NOMO-1 treated with DMSO at 0.1 percent for 48 hours (cell line): ENCODE data around the gene MRPL55.

ENCODE experiments used
- DNase-seq: peaks from one replicate; lab custom pipeline; 2025; ENCODE audit not compliant: unreplicated experiment; lab: John Stamatoyannopoulos, UW

MRPL55 gene

DNA sequence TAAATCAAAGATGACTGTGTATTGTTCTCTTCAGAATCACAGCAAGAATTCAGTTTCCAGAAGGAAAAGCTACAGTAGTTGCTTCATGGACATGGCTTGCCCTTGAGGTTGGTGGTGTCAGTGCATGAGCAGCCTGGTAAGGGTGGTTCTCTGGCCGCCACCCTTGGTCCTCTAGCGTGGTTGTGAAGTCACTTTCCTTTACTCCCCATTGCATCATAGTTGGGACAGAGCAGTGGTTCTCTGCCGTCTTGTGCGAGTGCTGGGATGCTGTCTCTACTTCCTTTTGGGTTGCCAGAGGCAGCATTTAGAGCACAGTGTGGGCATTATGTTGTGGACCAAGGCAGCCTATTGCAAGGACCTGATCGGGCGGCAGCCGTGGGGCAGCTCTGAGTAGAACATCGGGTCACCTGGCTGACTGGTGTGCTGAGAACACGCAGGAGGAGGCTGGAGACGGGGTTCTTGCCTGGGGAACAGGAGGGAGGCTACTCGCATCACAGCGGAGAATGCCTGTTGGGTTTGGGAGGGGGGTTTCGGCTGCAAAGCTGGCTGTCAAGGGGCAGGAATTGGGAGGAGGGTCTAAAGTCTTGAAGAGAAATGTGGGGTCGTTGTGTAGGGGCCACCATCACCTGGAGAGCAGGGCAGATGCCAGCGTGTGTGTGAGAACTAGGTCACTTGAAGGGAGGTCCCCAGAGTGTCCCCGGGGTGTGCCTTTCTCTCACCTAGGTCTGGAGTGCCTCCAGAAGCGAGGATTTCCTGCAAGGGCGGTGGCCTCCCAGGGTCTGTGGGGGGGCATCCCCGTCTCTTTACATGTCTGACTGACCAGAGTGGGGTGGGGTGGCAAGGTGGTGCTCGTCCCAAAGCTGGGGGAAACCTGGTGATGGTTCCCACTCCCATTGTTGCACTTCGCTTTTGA lies 20.3 kb downstream of the MRPL55 start:
- DNase-seq, result peak; percentile 74

DNA sequence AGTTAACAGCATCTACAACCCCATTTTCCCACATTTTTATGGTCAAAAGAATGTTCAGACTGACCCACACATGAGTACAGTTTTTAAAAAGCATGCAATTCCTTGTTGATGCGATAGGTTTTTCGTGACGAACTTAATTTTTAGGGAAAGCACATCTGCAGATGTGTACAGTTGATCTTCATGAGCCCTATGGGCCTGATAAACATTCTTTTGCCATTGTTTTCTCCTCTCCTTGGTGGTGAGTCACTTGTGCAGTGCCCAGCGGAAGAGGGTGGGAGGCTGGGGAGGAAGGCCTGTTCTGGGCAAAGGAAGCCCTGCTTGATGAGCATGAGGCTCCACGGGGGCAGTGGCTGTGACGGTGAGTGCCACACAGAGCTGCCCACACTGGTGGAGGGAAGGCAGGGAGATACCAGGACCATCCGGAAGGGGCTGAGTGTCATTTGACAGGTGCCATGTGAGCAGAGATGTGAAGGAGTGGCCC lies 21.3 kb downstream of the MRPL55 start:
- no peak for DNase-seq

DNA sequence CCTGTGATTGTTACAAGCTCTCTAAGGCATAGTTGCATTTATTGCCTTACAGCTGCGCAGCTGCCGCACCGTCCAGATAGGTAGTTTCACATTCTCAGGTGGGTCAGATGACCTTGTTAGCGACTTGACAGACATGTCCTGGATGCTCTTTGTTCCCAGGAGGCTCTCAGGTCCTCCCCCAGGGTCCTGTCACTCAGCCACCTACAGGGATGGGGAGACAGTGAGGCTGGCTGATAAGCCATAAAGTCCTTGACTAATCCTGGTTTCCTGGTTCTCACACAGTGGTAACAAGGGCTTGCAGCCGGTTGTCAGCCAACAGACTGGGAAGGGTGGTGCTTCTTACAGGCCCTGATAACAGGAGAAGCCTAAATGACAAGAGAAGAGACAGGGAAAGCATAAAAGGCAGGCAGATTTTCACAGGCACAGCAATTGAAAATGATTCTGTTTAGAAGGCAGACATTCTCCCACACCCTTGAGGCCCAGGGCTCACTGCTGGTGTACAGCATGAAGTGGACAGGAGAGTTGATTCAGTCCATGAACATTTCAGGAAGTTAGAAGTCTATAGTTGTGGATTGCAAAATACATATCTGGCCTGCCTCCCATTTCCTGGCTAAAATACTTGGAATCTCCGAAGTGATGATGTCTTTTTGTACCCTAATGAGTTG lies 23.7 kb downstream of the MRPL55 start:
- no peak for DNase-seq

DNA sequence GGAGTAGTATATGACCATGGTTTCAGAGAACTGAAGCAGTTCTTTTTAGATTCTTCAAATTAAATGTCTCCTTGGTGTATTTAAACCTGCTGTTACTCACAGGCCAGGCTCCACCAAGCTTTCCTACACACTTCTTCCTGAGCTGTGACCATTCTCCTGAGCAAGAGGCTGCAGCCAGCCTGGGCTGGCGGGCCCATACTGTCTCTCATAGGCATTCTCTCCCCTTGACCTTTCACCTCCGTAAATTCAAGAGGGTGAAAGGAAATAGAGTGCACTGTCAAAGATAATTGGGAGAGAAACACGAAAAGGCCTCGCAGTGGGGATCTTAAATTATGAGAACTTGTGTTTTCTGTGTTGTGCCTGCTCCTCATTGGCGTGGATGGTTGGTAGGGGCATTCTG lies 24.3 kb downstream of the MRPL55 start:
- DNase-seq, result no peak

DNA sequence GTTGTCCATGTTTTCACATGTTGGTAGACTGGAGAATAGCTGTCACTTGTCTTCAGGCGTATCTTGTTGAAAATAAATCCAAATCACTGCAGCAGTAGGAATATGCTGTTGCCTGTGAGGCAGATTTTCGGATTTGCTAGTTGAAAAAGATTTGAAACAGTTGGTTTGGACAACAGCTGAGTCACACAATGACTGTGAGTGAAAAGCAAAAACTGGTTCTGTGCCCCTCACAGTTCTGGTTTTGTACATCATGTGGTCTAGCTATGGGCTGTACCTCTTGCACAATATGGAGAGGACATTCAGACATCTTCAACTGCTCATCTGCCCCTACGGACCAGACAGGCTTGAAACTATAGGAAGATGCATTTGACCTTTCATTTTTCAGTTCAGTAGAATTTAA lies 24.8 kb downstream of the MRPL55 start:
- DNase-seq, result peak; percentile 71

DNA sequence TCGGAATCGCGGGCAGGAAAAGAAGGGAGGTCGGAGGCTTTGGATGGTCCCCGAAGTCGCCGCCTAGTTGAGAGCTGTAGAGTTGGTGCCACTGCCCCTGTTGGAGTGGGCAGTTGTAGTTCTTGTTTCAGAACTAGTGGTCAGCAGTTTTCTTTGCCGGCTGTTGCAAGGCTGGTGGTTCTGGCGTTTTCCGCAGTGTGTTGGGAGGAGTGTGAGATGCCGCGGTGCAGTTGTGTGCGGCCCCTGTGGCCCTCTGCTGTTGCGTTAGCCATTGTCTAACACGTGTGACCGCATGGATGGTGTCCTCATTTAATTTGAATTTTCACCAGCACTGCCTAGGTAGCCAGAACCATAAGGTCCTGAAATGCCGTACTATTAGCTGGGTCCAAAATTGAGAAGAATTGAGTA lies 25.2 kb downstream of the MRPL55 start:
- no peak for DNase-seq

DNA sequence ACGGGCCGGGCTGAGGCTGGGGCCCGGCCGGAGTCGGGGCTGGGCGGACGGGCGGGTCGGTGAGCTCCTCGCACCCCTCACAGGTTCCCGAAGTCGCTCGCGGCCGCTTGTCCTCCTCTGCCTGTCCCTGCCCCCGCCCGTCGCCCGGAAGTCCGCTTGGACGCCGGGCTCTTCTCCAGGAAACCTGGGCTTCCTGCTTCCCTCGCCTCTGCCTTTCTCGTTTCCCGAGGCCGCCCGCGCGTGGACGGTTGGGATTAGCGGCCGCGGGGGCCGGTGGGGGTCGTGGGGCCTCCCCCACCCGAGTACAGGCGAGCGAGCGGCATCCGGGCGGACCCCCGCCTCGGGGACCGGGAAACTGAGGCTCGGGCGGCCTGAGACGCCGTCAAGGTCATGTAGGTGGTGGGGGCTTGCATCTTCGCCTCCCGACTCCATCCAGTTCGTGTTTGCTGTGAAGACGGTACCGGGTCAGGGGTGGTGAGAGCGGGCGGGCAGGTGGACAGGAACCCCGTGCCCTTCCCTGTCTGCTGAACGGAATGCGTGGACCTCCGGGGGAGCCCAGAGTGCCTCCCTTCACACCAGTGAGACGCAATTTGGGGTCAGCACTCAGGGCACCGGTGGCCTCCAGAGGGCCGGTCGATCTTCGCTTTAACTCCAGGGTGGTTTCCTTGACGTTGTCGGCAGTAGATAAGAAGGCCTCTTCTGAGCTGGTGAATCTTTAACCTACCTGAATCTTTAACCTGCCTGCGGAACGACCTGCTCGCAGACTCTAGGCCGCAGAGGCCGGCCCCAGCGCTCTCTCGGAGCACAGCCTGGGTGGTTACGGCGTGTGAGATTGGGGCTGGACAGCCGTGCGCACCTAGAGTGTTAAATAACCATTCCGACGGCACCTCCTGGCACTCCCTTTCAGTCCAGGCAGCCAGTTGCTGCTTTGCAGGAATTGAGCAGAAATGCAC lies 25.9 kb downstream of the MRPL55 start:
- peak; percentile 27 for DNase-seq

DNA sequence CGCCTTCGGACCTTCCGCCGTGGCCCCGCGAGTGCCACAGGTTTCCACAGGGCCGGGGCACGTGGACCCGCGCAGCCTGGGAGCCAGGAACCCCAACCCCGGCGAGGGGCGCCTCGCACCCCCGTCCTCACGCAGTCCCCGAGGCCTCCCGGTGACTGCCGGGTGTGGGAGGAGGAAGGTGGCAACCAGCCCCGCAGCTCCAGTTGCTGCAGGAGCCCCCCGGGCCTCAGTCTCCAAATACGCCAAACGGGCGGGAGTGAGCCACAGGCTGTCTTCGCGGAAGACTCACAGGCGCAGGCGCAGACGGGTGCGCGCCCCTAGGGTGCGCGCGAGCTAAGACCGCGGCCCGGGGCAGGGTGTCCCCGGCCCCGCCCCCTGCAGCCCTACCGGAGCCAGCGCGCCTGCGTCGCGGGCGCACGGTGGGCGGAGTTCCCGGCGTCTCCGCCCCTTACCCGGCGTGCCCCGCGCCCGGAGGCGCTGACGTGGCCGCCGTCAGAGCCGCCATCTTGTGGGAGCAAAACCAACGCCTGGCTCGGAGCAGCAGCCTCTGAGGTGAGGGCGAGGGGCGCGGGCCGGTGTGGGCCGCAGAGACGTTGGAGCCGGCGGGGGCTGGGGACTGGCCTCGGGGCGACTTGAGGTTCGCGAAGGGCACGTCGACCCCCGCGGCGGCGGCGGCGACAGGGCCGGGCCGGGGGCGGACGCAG lies 26.7 kb downstream of the MRPL55 start, which contains the start of gene ARF1:
ARF1 (plus strand) TSS at position 495 of the 704 bp plus-strand sequence. CDS start 14,407 bp downstream, outside the sequence.
- DNase-seq, result peak; percentile 87

DNA sequence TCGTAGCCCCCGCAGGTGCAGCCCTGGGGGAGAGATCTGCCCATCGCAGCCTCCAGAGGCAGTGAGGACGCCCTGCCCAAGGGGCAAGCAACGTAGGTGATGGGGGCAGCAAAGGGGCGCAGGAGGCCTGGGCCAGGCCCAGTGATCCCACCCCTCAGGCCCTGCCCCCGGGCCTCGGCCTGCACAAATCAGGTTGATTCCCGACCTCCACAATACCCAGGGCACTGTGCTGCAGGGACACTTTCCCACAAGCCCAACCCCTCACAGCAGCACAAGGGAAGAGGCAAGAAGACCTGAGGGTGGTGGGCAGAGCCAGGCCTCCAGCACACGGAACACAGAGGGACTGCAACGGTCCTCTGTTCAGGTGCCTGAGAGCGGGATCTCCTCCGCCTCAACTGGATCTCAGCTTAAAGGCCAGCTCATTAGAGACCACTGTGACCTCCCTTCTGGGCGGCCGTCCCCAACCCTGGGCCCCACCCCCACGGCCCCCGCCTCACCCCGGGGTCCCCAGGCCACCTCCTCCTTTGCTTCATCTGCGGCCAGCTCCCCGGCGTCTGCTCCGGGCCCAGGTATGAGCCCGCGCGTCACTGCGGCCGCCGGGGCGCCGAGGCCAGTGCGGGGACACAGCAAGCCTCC lies 27.4 kb downstream of the MRPL55 start:
- no peak for DNase-seq

DNA sequence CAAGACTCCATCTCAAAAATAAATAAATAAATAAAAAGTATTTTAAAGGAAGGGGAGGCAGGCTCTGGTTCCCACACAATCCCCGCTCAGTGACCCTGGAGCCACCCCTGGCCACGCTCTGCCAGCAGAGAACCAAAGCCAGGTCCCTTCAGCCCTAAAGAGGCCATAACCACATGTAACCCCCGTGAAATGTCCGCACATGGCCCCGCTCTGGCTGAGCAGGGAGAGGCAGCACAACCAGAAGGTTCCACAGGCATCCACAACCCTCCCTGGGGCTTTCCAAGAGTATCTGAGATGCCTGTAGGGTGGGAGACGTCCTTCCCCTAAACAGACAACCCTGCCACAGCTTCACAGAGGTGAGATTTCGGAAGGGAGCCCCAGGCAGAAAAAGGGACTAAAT lies 28.0 kb downstream of the MRPL55 start:
- DNase-seq, result no peak

DNA sequence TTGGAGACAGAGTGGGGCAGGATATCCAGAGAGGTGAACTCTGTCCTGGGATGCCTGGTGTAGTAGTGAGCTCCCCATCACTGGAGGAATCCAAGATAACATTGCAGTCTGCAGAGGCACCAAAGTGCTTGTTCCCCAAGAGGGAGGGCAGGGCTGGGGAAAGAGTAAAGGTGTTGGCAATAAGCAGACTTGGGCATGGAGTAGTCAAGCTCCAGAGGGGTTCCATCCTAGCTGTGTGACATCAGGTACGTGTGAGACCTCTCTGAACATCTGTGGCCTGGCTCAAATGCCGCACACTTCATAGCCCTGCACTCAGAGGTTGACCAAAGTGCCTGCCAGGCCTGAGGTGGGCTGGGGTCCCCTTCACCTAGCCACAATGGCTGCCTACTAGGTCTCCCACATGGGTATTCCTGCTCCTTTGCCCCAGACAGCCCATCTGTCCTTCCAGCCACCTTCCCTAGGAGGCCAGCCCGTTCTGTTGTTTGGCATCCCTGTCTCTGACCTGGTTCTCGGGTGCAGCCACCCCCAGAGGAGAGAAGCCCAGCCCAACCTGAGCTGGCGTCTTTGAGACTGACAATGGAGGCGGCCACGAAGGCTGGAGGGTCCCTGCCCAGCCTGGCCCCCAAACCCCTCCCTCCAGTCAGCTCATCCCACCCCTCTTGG lies 29.4 kb downstream of the MRPL55 start:
- no peak for DNase-seq

DNA sequence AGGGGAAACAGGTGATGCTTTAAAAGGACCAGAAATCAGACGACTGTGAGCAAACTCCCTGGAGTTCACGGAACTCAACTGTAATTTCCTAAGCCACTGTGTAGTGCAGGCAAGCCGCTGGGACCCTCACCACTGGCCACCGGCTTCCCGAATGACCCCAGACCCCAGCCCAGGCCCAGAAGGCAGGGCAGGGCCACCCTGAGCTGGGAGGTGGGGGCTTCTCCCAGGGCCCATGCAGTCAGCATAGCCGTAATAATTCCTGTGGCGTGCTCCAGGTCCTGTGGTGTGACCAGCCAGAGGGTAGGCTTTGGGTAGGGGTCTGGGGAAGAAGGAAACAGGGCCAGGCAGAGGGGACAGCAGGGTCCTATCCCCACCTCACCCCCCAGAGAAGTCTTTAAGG lies 30.1 kb downstream of the MRPL55 start:
- DNase-seq, result no peak

DNA sequence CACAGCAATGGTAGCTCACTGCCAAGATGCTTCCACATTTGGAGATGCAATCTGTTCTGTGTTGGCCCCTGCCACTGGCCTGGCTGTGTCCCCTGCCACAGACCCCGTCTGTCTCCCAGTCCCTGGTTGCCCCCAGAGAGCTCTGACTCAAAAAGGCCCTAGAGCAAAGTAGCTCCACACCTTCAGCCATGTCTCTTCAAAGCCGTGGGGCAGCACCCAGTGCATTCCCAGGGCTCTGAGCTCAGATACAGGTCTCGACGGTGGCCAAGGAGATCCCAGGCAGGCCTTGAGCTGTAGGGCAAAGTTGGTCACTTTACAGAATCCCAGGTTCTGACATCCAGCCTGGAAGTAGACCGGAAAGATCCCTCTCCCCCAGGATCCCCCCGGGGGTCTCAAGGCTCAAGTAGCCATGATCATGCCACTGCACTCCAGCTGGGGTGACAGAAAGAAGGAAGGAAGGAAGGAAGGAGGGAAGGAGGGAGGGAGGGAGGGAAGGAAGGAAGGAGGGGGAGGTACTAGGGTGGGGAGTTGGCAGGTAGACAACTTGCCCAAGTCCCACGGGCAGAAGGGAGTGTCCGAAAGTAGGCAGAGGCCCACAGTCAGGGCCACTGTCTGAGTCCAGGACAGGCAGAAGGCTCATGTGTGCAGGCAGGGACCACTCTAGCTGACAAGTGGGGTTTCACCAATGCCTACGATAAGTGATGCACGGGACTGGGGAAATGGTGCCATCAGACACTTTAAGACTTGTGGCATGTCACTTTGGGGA lies 31.4 kb downstream of the MRPL55 start:
- no peak for DNase-seq

DNA sequence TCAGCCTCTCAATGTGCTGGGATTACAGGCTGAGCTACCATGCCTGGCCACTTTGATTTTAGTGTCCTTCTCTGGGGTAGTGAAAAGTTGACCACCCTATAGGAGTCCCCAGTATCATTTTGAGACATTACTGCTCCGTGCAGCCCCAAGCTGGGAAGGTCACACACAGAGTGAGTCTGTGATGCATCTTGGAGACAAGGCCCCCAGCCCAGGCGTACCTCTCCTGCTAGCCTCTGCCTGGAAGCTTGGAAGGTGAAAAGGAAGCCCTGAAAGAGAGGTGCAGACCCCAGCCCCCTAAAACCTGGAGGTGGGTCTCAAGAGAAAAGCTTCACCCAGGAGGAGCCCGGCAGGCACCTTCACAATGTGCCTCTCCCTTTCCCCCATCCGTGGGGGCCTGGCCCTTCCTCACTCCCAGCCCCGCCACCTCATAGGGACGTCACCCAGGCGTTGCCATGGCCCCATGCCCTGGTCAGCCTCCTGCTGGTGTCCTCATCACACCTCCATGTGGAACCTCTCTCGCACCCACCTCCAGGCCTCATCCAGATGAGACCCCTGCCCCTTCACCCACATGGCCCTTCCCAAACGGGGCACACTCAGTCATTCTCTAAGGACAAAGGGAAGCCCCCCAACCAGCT lies 32.2 kb downstream of the MRPL55 start:
- DNase-seq, result no peak

DNA sequence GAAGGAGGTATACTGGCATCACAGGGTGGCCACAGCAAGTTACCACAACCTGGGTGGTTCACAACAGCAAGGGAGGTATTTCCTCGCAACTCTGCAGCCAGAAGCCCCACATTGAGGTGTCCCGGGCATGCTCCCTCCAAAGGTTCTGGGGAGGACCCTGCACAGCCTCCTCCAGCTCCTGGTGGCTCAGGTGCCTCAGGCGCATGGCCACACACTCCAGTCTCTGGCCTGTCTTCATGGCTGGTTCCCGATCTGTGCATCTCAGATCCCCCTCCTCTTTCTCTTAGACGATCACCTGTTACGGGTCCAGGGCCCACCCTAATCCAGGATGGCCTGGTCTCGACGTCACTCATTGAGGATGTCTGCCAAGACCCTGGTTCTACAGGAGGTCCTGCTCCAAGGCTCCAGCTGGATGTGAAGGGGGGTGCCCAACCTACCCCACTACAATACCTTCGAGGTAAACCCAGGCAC lies 33.3 kb downstream of the MRPL55 start:
- no peak for DNase-seq

DNA sequence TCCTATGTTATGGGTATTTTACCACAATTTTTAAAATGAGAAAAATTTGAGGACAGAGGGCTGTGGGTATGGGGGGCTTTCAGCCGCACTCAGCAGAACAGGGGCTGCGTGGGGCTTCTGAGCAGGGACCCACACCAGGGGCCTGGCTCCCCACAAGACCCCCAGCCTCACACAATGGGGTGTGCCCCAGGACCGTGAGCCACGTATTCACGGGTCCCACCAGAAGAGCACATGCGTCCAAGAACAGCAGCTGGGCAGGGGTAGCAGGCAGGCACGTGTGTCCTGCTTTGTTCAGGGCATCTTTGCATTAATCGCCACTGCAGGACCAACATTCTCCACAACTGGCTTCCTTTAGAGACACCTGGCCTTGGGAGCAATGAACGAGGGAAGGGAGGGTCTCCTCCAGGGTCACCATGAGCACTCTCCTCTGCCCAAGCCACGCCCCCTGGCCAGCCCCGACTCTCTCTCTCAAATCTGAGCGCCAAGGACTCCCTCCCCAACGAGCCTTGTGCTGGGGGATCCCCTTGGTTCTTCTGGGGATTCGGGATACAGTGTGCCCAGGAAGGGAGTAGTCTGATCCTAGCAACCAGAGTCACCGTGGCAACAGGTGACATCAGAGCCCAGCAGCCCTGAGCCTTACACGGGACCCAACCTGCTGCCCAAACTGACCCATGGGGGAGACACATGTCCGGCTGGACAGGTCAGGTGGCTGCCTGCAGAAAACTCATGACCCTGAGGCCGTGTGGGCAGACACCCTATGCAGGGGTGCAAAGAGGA lies 34.0 kb downstream of the MRPL55 start:
- no peak for DNase-seq

DNA sequence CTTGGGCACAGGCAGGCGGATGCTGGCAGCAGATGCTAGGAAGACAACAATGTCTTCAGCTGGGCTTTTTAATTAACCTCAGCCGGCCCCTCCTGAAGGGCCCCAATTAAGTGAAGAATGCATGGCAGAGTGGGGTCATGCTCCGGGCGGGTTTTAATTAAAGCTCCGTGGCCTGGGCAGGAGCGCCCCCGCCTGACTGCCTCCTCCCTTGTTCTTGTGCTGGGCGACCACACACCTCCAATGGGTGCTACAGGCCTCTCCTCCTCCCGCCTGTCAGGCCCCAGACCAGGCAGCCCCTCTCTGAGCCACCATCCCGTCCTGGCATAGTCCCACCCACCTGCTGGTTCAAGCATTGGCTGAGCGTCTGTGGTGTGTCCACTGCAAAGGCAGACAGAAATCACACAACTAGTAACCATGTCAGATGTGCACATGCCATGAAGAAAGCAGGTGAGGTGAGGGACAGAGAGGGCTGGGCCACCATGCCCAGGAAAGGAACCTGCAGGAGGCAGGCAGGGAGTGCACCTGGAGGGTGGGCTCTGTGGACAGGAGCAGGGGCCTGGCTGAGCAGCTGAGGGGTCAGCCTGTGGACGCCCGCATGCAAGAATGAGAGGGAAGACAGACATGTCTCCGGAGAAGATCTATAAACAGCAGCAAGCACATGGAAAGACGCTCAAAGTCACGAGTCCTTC lies 35.1 kb downstream of the MRPL55 start:
- DNase-seq, result no peak
